Esophagus squamous epithelium (tissue), 5 donors: Measurements from ENCODE around the gene DAB2. TPM values are rescaled to one million over a fixed set of nuclear protein-coding genes. Genes with fewer than 3 reads are reported as not detected.
A peak's percentile ranks its signal among the peaks of the same experiment; 100 is the strongest.

Source experiments
- DNase-seq: peaks from one replicate; lab custom pipeline; 2025; lab: John Stamatoyannopoulos, UW
- H3K27ac ChIP-seq, 4 donors: fragments of 200-600 bp; sonication (generic); one replicate each; pipeline ENCODE4 v1.5.1; 2016 to 2019; ENCODE audit warnings: mild to moderate bottlenecking in 1 of 4
- H3K27me3 ChIP-seq, 4 donors: fragments of 200-600 bp; sonication (generic); 1 replicate in 3 of 4; 2 replicates in 1 of 4; pipeline versions ENCODE4 v1.5.1 to v1.6.0; 2017 to 2021; ENCODE audit warnings: antibody characterized with exemption in 1 of 4
- H3K36me3 ChIP-seq, 3 donors: fragments of 200-600 bp; sonication (generic); one replicate each; pipeline ENCODE4 v1.5.1; 2016 to 2019
- H3K4me1 ChIP-seq, 3 donors: fragments of 200-600 bp; sonication (generic); one replicate each; pipeline ENCODE4 v1.5.1; 2017 to 2019
- H3K4me3 ChIP-seq, 4 donors: fragments of 200-600 bp; sonication (generic); 1 replicate in 3 of 4; 2 replicates in 1 of 4; pipeline ENCODE4 v1.5.1; 2016 to 2019; ENCODE audit warnings: mild to moderate bottlenecking in 2 of 4, moderate library complexity in 1 of 4
- H3K9me3 ChIP-seq, 3 donors: fragments of 200-600 bp; sonication (generic); one replicate each; pipeline ENCODE4 v1.5.1; 2016 to 2019
- CTCF ChIP-seq, 6 experiments: fragments of 450-650 bp in 4 of 6; fragments of 200-600 bp in 2 of 6; sonication (generic) in 2 of 6; IDR thresholded peaks; one replicate each; pipeline ENCODE4 v1.5.1; 2016 to 2019; ENCODE audit warnings: antibody characterized with exemption in 6 of 6, mild to moderate bottlenecking in 4 of 6, moderate library complexity in 4 of 6
- POLR2A ChIP-seq, 4 donors: fragments of 450-650 bp; IDR thresholded peaks; one replicate each; pipeline ENCODE4 v1.6.1; 2017; ENCODE audit warnings: antibody characterized with exemption in 4 of 4, mild to moderate bottlenecking in 4 of 4, moderate library complexity in 3 of 4
- WGBS, 2 donors: methylation state at CpG; one replicate each; pipeline ENCODE4 v1.1.5; 2018; 5-methylcytosine and 5-hydroxymethylcytosine counted together
- intact Hi-C: fragments of 100-400 bp; cut with DNase I; formaldehyde crosslinking; loops from one replicate; pipeline ENCODE4 v1.15.0; 2022
- total RNA-seq, 4 donors: library from RNA; depleted of rRNA; stranded (reverse); fragments of >200 nt; gene quantifications; one replicate each; pipeline ENCODE4 v1.1.0, GENCODE V29; 2016
- donor health status: DM: yes; HTN: yes; CAD: no.

DAB2 gene
- total RNA-seq, 4 donors from 2014 or later = 0.95 to 35.1 (median 11.8) TPM

GRCh38 chr5:39469176-39469575 is 44.4 kb upstream of the DAB2 start:
- DNase-seq = no peak
- Histone ChIP-seq H3K36me3 (no peaks in the 10 kb centered on the region), H3K27me3 (no peaks in the 10 kb centered on the region), H3K27ac (no peak overlapping the region), H3K4me3 (no peak overlapping the region), H3K4me1 (no peaks in the 10 kb centered on the region), H3K9me3 (no peaks in the 10 kb centered on the region)
- WGBS, 2 donors = 58 to 86% methylated on average over 1 of the region's 1 CpG
- intact Hi-C loops = no loop called here
- TF ChIP-seq POLR2A (IDR thresholded peaks at IDR 0.05) = no peak
- no peak for TF ChIP-seq CTCF (IDR thresholded peaks at IDR 0.05)

- no peak for DNase-seq
- H3K36me3 ChIP-seq = no peaks in the 10 kb centered on the region
- WGBS, 2 donors = 52 to 81% methylated on average over 1 of the region's 1 CpG
- no peaks in the 10 kb centered on the region for H3K4me1 ChIP-seq
- TF ChIP-seq POLR2A (IDR thresholded peaks at IDR 0.05) (no peak), CTCF (IDR thresholded peaks at IDR 0.05) (no peak)
- no peak overlapping the region for H3K4me3 ChIP-seq
- H3K27ac ChIP-seq = peak overlapping the region in 1 of 4 donors; percentile 36
- H3K9me3 ChIP-seq = no peaks in the 10 kb centered on the region
- intact Hi-C loops = no loop called here
- H3K27me3 ChIP-seq = no peaks in the 10 kb centered on the region
These were observed 42.1 kb upstream of the DAB2 start for GRCh38 chr5:39466846-39467245.

DNA sequence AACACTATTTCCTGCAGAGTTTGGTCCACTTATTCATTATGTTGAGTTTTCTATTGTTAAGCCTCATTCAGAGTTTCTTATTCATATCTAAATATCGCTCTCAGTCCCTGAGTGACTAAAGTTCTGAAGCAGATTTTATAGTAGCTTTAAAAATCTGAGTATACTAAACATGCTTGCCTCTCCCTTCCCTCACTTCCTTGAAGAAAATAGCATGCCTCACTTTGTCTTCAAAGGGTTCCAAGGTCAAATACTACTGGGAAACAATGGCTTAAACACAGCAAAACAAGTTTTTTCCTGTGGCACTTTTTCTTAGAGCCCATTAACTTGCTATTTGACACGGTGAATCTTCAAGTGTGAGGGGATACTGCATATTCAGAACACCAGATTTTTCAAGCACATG is 41.1 kb upstream of the DAB2 start:
- H3K27me3 ChIP-seq = no peaks in the 10 kb centered on the region
- H3K4me3 ChIP-seq = no peak overlapping the region
- no peaks in the 10 kb centered on the region for H3K4me1 ChIP-seq
- no peak overlapping the region for H3K27ac ChIP-seq
- WGBS, 2 donors = 37 to 60% methylated on average over 2 of the region's 2 CpGs
- intact Hi-C loops = no loop called here
- no peaks in the 10 kb centered on the region for H3K9me3 ChIP-seq
- no peaks in the 10 kb centered on the region for H3K36me3 ChIP-seq
- no peak for DNase-seq
- TF ChIP-seq POLR2A (IDR thresholded peaks at IDR 0.05) = no peak

DNA sequence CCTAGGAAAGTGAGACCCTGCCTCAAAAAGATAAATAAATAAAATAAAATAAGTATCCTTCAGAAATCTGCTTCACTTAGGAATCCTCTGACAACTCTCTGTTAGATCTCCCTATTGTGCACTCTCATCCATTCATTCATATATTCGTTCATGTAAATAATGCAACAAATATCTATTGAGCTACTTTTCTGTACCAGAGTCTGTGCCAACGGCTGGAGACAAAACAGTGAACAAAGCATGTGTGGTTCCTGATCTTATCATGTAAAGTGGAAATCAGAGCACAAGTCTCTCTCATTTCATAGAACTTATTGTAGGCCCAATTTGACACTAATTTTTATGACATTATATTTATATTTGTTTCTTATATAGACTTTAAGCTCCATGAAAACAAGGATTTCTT is 40.3 kb upstream of the DAB2 start:
- intact Hi-C loops = no loop called here
- Histone ChIP-seq H3K36me3 (no peaks in the 10 kb centered on the region), H3K27me3 (no peaks in the 10 kb centered on the region), H3K9me3 (no peaks in the 10 kb centered on the region), H3K4me1 (no peaks in the 10 kb centered on the region), H3K4me3 (no peak overlapping the region), H3K27ac (no peak overlapping the region)
- TF ChIP-seq CTCF (IDR thresholded peaks at IDR 0.05) (no peak), POLR2A (IDR thresholded peaks at IDR 0.05) (no peak)
- 38 to 58% methylated on average over 2 of the region's 2 CpGs for WGBS, 2 donors
- no peak for DNase-seq

GRCh38 chr5:39464088-39464487 is 39.3 kb upstream of the DAB2 start:
- 76 to 79% methylated on average over 5 of the region's 5 CpGs for WGBS, 2 donors
- Histone ChIP-seq H3K36me3 (no peaks in the 10 kb centered on the region), H3K27ac (no peak overlapping the region), H3K4me1 (no peaks in the 10 kb centered on the region), H3K27me3 (no peaks in the 10 kb centered on the region), H3K9me3 (no peaks in the 10 kb centered on the region), H3K4me3 (no peak overlapping the region)
- intact Hi-C loops = no loop called here
- TF ChIP-seq CTCF (IDR thresholded peaks at IDR 0.05) = no peak
- TF ChIP-seq POLR2A (IDR thresholded peaks at IDR 0.05) = no peak
- no peak for DNase-seq

GRCh38 chr5:39462211-39462610 is 37.4 kb upstream of the DAB2 start:
- intact Hi-C loops = no loop called here
- Histone ChIP-seq H3K27me3 (no peaks in the 10 kb centered on the region), H3K9me3 (no peaks in the 10 kb centered on the region), H3K36me3 (no peaks in the 10 kb centered on the region), H3K27ac (no peak overlapping the region), H3K4me3 (no peak overlapping the region), H3K4me1 (no peaks in the 10 kb centered on the region)
- DNase-seq = no peak
- 44 to 71% methylated on average over 6 of the region's 6 CpGs for WGBS, 2 donors
- TF ChIP-seq POLR2A (IDR thresholded peaks at IDR 0.05) = no peak
